GM12878 (cell line): ENCODE measurements around the gene PROC.

Experiments
- GATAD2B ChIP-seq: fragments of 450-650 bp; conservative IDR thresholded peaks from 2 replicates; pipeline ENCODE4 v1.6.1; 2017; ENCODE audit warnings: low read depth, mild to moderate bottlenecking, moderate library complexity
- HDAC2 ChIP-seq: fragments of 200-600 bp; sonication (generic); IDR thresholded peaks from 2 replicates; pipeline ENCODE4 v1.6.1; 2017
- MTA3 ChIP-seq: IDR thresholded peaks from 2 replicates; pipeline ENCODE4 v1.6.1; 2012; ENCODE audit warnings: low read length, inconsistent platforms, borderline replicate concordance
- POLR2AphosphoS2 ChIP-seq: IDR thresholded peaks from 2 replicates; pipeline ENCODE4 v1.6.1; 2011; ENCODE audit warnings: low read depth, mild to moderate bottlenecking, low read length, improper control_type of control experiment, moderate library complexity
- RAD51 ChIP-seq: fragments of 450-650 bp; IDR thresholded peaks from 2 replicates; pipeline ENCODE4 v1.6.1; 2016; ENCODE audit warnings: moderate library complexity, mild to moderate bottlenecking, inconsistent platforms
- SRF ChIP-seq, 2 experiments: IDR thresholded peaks; 2 replicates each; pipeline ENCODE4 v1.6.1; 2011; ENCODE audit warnings: low read depth in 2 of 2, low read length in 2 of 2, mild to moderate bottlenecking in 1 of 2, moderate library complexity in 1 of 2
- TF ChIP-seq, protein P1 (sequence below): IDR thresholded peaks from 2 replicates; pipeline ENCODE4 v1.6.1; 2011; ENCODE audit warnings: low read depth, low read length, improper control_type of control experiment, borderline replicate concordance
- TF ChIP-seq, protein P2 (sequence below), 3 experiments: IDR thresholded peaks in 2 of 3; conservative IDR thresholded peaks in 1 of 3; 2 replicates each; pipeline ENCODE4 v1.5.1; 2011; ENCODE audit warnings: low read depth in 3 of 3, low read length in 3 of 3, mild to moderate bottlenecking in 3 of 3, control low read depth in 2 of 3, moderate library complexity in 2 of 3, inconsistent platforms in 1 of 3, mixed read lengths in 1 of 3; ENCODE audit not compliant: control insufficient read depth in 2 of 3, insufficient read depth in 1 of 3; ENCODE audit errors: extremely low read depth in 1 of 3
- TF ChIP-seq, protein P3 (sequence below): IDR thresholded peaks from 2 replicates; pipeline ENCODE4 v1.6.1; 2012; ENCODE audit warnings: low read length, inconsistent platforms
- TF ChIP-seq, protein P4 (sequence below): IDR thresholded peaks from 2 replicates; pipeline ENCODE4 v1.6.1; 2012; ENCODE audit warnings: mild to moderate bottlenecking, low read depth, low read length

DNA sequence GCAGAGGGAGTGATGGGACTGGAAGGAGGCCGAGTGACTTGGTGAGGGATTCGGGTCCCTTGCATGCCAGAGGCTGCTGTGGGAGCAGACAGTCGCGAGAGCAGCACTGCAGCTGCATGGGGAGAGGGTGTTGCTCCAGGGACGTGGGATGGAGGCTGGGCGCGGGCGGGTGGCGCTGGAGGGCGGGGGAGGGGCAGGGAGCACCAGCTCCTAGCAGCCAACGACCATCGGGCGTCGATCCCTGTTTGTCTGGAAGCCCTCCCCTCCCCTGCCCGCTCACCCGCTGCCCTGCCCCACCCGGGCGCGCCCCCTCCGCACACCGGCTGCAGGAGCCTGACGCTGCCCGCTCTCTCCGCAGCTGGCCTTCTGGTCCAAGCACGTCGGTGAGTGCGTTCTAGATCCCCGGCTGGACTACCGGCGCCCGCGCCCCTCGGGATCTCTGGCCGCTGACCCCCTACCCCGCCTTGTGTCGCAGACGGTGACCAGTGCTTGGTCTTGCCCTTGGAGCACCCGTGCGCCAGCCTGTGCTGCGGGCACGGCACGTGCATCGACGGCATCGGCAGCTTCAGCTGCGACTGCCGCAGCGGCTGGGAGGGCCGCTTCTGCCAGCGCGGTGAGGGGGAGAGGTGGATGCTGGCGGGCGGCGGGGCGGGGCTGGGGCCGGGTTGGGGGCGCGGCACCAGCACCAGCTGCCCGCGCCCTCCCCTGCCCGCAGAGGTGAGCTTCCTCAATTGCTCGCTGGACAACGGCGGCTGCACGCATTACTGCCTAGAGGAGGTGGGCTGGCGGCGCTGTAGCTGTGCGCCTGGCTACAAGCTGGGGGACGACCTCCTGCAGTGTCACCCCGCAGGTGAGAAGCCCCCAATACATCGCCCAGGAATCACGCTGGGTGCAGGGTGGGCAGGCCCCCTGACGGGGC is 4.6 kb downstream of the PROC start:
- TF ChIP-seq POLR2AphosphoS2, result no peak
- TF ChIP-seq, protein P1, sequence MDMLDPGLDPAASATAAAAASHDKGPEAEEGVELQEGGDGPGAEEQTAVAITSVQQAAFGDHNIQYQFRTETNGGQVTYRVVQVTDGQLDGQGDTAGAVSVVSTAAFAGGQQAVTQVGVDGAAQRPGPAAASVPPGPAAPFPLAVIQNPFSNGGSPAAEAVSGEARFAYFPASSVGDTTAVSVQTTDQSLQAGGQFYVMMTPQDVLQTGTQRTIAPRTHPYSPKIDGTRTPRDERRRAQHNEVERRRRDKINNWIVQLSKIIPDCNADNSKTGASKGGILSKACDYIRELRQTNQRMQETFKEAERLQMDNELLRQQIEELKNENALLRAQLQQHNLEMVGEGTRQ, result no peak
- no peak for TF ChIP-seq HDAC2
- no peak for TF ChIP-seq RAD51
- no peak for TF ChIP-seq MTA3
- TF ChIP-seq GATAD2B, result no peak
- TF ChIP-seq, protein P2, sequence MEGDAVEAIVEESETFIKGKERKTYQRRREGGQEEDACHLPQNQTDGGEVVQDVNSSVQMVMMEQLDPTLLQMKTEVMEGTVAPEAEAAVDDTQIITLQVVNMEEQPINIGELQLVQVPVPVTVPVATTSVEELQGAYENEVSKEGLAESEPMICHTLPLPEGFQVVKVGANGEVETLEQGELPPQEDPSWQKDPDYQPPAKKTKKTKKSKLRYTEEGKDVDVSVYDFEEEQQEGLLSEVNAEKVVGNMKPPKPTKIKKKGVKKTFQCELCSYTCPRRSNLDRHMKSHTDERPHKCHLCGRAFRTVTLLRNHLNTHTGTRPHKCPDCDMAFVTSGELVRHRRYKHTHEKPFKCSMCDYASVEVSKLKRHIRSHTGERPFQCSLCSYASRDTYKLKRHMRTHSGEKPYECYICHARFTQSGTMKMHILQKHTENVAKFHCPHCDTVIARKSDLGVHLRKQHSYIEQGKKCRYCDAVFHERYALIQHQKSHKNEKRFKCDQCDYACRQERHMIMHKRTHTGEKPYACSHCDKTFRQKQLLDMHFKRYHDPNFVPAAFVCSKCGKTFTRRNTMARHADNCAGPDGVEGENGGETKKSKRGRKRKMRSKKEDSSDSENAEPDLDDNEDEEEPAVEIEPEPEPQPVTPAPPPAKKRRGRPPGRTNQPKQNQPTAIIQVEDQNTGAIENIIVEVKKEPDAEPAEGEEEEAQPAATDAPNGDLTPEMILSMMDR (IDR thresholded peaks at IDR 0.05 in 2 of 3, conservative IDR thresholded peaks at IDR 0.05 in 1 of 3; ENCODE audit: control insufficient read depth in 2 of 3, extremely low read depth in 1 of 3, insufficient read depth in 1 of 3, low read depth in 3 of 3, low read length in 3 of 3), result no peak
- TF ChIP-seq SRF (IDR thresholded peaks at IDR 0.05; ENCODE audit: low read depth in 2 of 2, low read length in 2 of 2), result no peak
- TF ChIP-seq, protein P3, sequence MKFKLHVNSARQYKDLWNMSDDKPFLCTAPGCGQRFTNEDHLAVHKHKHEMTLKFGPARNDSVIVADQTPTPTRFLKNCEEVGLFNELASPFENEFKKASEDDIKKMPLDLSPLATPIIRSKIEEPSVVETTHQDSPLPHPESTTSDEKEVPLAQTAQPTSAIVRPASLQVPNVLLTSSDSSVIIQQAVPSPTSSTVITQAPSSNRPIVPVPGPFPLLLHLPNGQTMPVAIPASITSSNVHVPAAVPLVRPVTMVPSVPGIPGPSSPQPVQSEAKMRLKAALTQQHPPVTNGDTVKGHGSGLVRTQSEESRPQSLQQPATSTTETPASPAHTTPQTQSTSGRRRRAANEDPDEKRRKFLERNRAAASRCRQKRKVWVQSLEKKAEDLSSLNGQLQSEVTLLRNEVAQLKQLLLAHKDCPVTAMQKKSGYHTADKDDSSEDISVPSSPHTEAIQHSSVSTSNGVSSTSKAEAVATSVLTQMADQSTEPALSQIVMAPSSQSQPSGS, result no peak
- TF ChIP-seq, protein P4, sequence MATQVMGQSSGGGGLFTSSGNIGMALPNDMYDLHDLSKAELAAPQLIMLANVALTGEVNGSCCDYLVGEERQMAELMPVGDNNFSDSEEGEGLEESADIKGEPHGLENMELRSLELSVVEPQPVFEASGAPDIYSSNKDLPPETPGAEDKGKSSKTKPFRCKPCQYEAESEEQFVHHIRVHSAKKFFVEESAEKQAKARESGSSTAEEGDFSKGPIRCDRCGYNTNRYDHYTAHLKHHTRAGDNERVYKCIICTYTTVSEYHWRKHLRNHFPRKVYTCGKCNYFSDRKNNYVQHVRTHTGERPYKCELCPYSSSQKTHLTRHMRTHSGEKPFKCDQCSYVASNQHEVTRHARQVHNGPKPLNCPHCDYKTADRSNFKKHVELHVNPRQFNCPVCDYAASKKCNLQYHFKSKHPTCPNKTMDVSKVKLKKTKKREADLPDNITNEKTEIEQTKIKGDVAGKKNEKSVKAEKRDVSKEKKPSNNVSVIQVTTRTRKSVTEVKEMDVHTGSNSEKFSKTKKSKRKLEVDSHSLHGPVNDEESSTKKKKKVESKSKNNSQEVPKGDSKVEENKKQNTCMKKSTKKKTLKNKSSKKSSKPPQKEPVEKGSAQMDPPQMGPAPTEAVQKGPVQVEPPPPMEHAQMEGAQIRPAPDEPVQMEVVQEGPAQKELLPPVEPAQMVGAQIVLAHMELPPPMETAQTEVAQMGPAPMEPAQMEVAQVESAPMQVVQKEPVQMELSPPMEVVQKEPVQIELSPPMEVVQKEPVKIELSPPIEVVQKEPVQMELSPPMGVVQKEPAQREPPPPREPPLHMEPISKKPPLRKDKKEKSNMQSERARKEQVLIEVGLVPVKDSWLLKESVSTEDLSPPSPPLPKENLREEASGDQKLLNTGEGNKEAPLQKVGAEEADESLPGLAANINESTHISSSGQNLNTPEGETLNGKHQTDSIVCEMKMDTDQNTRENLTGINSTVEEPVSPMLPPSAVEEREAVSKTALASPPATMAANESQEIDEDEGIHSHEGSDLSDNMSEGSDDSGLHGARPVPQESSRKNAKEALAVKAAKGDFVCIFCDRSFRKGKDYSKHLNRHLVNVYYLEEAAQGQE, result no peak
